IPS DF 6.9 (cell line): ENCODE measurements around the gene MAPK11.

ENCODE experiments used
- DNase-seq: peaks from one replicate; pipeline ENCODE4 v3.0.0-alpha.2; 2013; ENCODE audit warnings: low read depth, low spot score
- H3K27ac ChIP-seq: one replicate; pipeline ENCODE4 v1.5.1; 2013; ENCODE audit warnings: low read length, control low read depth
- H3K27me3 ChIP-seq: 2 replicates; pipeline ENCODE4 v1.6.1; 2013; ENCODE audit warnings: mild to moderate bottlenecking, low read length; ENCODE audit not compliant: control insufficient read depth, insufficient read depth
- H3K36me3 ChIP-seq: 2 replicates; pipeline ENCODE4 v1.6.1; 2013; ENCODE audit warnings: low read length; ENCODE audit not compliant: control insufficient read depth, insufficient read depth
- H3K4me1 ChIP-seq: 2 replicates; pipeline ENCODE4 v1.6.1; 2013; ENCODE audit warnings: low read length; ENCODE audit not compliant: control insufficient read depth, insufficient read depth
- H3K4me3 ChIP-seq: 2 replicates; pipeline ENCODE4 v1.5.1; 2013; ENCODE audit warnings: mild to moderate bottlenecking, low read length
- H3K9me3 ChIP-seq: 2 replicates; pipeline ENCODE4 v1.6.1; 2013; ENCODE audit warnings: low read length, inconsistent platforms; ENCODE audit not compliant: control insufficient read depth, insufficient read depth
- WGBS: extraction: QIAGEN DNeasy Blood & Tissue Kit; methylation state at CpG from one replicate; pipeline ENCODE4 v1.1.7; 2013; ENCODE audit warnings: mixed read lengths, missing lambda C conversion rate; ENCODE audit not compliant: insufficient read length, insufficient coverage; 5-methylcytosine and 5-hydroxymethylcytosine counted together

The MAPK11 gene

GRCh38 chr22:50232481-50233151 lies 37.6 kb downstream of the MAPK11 start:
- WGBS: no CpG with 5 or more reads among the region's 20 CpGs
- H3K27ac ChIP-seq: no peak overlapping the region
- H3K4me3 ChIP-seq: no peak overlapping the region
- H3K4me1 ChIP-seq: 0 out of 2 replicates have a peak, but pooled peaks cover 2% of the 10 kb centered on the region
- H3K27me3 ChIP-seq: no peaks in the 10 kb centered on the region
- no peak for DNase-seq
- no peaks in the 10 kb centered on the region for H3K9me3 ChIP-seq
- 0 out of 2 replicates have a peak, but pooled peaks cover 2% of the 10 kb centered on the region for H3K36me3 ChIP-seq

GRCh38 chr22:50229370-50229769 lies 40.8 kb downstream of the MAPK11 start:
- Histone ChIP-seq H3K27ac (no peak overlapping the region), H3K9me3 (no peaks in the 10 kb centered on the region), H3K36me3 (peaks cover 9% of the 10 kb centered on the region), H3K4me3 (no peak overlapping the region; the same call in 1 of the 2 replicates), H3K4me1 (no peaks in the 10 kb centered on the region), H3K27me3 (no peaks in the 10 kb centered on the region)
- no CpG with 5 or more reads among the region's 16 CpGs for WGBS
- DNase-seq: no peak

GRCh38 chr22:50228366-50228765 lies 41.8 kb downstream of the MAPK11 start:
- Histone ChIP-seq H3K36me3 (peaks cover 9% of the 10 kb centered on the region), H3K27me3 (no peaks in the 10 kb centered on the region), H3K9me3 (no peaks in the 10 kb centered on the region), H3K4me3 (no peak overlapping the region), H3K4me1 (no peaks in the 10 kb centered on the region), H3K27ac (no peak overlapping the region)
- DNase-seq: no peak
- no CpG with 5 or more reads among the region's 9 CpGs for WGBS

- Histone ChIP-seq H3K4me1 (no peaks in the 10 kb centered on the region), H3K36me3 (peaks cover 7% of the 10 kb centered on the region), H3K4me3 (no peak overlapping the region), H3K27me3 (no peaks in the 10 kb centered on the region), H3K27ac (no peak overlapping the region), H3K9me3 (no peaks in the 10 kb centered on the region)
- DNase-seq: no peak
- WGBS: no CpG with 5 or more reads among the region's 25 CpGs
Measured at GRCh38 chr22:50227579-50228215, 42.5 kb downstream of the MAPK11 start.

GRCh38 chr22:50226875-50227165 lies 43.4 kb downstream of the MAPK11 start:
- H3K36me3 ChIP-seq: peaks cover 10% of the 10 kb centered on the region
- H3K27me3 ChIP-seq: no peaks in the 10 kb centered on the region
- no peaks in the 10 kb centered on the region for H3K4me1 ChIP-seq
- no peak overlapping the region for H3K4me3 ChIP-seq
- DNase-seq: no peak
- no CpG with 5 or more reads among the region's 18 CpGs for WGBS
- H3K9me3 ChIP-seq: no peaks in the 10 kb centered on the region
- no peak overlapping the region for H3K27ac ChIP-seq

- no peak overlapping the region for H3K4me3 ChIP-seq
- H3K27me3 ChIP-seq: no peaks in the 10 kb centered on the region
- DNase-seq: no peak
- H3K9me3 ChIP-seq: no peaks in the 10 kb centered on the region
- peaks cover 13% of the 10 kb centered on the region for H3K36me3 ChIP-seq
- H3K4me1 ChIP-seq: no peaks in the 10 kb centered on the region
- no peak overlapping the region for H3K27ac ChIP-seq
- no CpG with 5 or more reads among the region's 31 CpGs for WGBS
Measured at GRCh38 chr22:50226063-50226874, 43.9 kb downstream of the MAPK11 start.

- peaks cover 20% of the 10 kb centered on the region for H3K36me3 ChIP-seq
- DNase-seq: no peak
- H3K27me3 ChIP-seq: no peaks in the 10 kb centered on the region
- no peak overlapping the region for H3K27ac ChIP-seq
- H3K9me3 ChIP-seq: no peaks in the 10 kb centered on the region
- no peak overlapping the region for H3K4me3 ChIP-seq
- no CpG with 5 or more reads among the region's 24 CpGs for WGBS
- no peaks in the 10 kb centered on the region for H3K4me1 ChIP-seq
Measured at GRCh38 chr22:50225200-50225969, 44.8 kb downstream of the MAPK11 start.

GRCh38 chr22:50224071-50224470 lies 46.1 kb downstream of the MAPK11 start:
- Histone ChIP-seq H3K9me3 (no peaks in the 10 kb centered on the region), H3K36me3 (peaks cover 21% of the 10 kb centered on the region), H3K4me1 (peaks cover 1% of the 10 kb centered on the region; the same call in 1 of the 2 replicates), H3K4me3 (no peak overlapping the region), H3K27me3 (no peaks in the 10 kb centered on the region), H3K27ac (no peak overlapping the region)
- no peak for DNase-seq
- no CpG with 5 or more reads among the region's 16 CpGs for WGBS

- H3K4me3 ChIP-seq: no peak overlapping the region
- DNase-seq: no peak
- no peaks in the 10 kb centered on the region for H3K27me3 ChIP-seq
- no peaks in the 10 kb centered on the region for H3K9me3 ChIP-seq
- H3K4me1 ChIP-seq: peaks cover 1% of the 10 kb centered on the region; the same call in 1 of the 2 replicates
- H3K36me3 ChIP-seq: peaks cover 30% of the 10 kb centered on the region
- H3K27ac ChIP-seq: no peak overlapping the region
- WGBS: no CpG with 5 or more reads among the region's 8 CpGs
Measured at GRCh38 chr22:50222508-50222907, 47.7 kb downstream of the MAPK11 start.
